ENCODE results near the gene RERE.

DNA sequence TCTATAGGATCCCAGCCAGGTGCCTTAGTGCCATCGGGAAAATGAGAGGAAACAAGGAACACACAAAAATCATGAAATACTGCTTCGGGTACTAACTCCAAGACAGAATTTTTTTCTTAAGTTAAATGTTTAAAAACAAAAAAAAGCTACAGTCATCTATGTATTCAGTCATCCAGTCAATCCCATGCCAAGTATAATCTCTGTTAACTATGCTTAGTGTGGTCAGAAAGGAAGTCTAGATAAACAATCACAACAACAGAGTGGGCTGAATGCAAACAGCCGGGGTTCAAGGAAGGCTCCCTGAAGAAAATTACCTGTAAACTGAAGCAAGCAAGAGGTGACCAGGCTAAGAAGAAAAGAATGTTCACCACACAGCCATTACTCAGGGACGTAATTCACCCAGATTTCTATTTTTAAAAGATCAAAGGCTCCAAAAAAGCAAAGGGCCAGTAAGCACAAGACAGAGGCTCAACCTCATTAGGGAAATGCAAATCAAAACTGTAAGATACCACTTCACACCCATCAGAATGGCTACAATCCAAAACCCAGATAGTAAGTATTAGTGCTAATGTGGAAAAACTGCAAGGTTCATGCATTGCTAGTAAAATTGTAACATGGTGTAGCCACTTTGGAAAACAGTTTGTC is 53.0 kb downstream of the RERE start:
- TF ChIP-seq, protein P1, sequence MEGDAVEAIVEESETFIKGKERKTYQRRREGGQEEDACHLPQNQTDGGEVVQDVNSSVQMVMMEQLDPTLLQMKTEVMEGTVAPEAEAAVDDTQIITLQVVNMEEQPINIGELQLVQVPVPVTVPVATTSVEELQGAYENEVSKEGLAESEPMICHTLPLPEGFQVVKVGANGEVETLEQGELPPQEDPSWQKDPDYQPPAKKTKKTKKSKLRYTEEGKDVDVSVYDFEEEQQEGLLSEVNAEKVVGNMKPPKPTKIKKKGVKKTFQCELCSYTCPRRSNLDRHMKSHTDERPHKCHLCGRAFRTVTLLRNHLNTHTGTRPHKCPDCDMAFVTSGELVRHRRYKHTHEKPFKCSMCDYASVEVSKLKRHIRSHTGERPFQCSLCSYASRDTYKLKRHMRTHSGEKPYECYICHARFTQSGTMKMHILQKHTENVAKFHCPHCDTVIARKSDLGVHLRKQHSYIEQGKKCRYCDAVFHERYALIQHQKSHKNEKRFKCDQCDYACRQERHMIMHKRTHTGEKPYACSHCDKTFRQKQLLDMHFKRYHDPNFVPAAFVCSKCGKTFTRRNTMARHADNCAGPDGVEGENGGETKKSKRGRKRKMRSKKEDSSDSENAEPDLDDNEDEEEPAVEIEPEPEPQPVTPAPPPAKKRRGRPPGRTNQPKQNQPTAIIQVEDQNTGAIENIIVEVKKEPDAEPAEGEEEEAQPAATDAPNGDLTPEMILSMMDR (IDR thresholded peaks at IDR 0.05; ENCODE audit: insufficient read depth, low read depth, low read length) = no peak
- TF ChIP-seq EZH2 (IDR thresholded peaks at IDR 0.05; ENCODE audit: insufficient read depth, low read length) = no peak
